K562 (cell line): ENCODE data around the gene MBD5. TPM values are rescaled to one million over a fixed set of nuclear protein-coding genes. Genes with fewer than 3 reads are reported as not detected.

Source experiments
- ATF3 ChIP-seq, 2 experiments: fragments of 450-650 bp in 1 of 2; sonication (generic) in 1 of 2; formaldehyde crosslinking in 1 of 2; IDR thresholded peaks in 1 of 2; conservative IDR thresholded peaks in 1 of 2; 2 replicates each; pipeline versions ENCODE4 v1.6.1 to v1.8.1; 2016 to 2023; ENCODE audit warnings: mild to moderate bottlenecking in 2 of 2, moderate library complexity in 2 of 2, inconsistent platforms in 1 of 2, missing genetic modification reagents in 1 of 2
- BACH1 ChIP-seq: fragments of 200-800 bp; sonication (Bioruptor generic); IDR thresholded peaks from 2 replicates; pipeline ENCODE4 v1.6.1; 2016; ENCODE audit warnings: missing genetic modification characterization, missing compliant biosample characterization
- BHLHE40 ChIP-seq: IDR thresholded peaks from 2 replicates; pipeline ENCODE4 v1.6.1; 2011; ENCODE audit warnings: low read length, improper control_type of control experiment
- C11orf30 ChIP-seq: fragments of 450-650 bp; IDR thresholded peaks from 2 replicates; pipeline ENCODE4 v1.6.1; 2016; ENCODE audit warnings: low read depth, mild to moderate bottlenecking
- CEBPB ChIP-seq: fragments of 450-650 bp; IDR thresholded peaks from 2 replicates; pipeline ENCODE4 v1.6.1; 2016; ENCODE audit warnings: missing genetic modification characterization, missing compliant biosample characterization
- DMBX1 ChIP-seq: fragments of 250-450 bp; sonication (Bioruptor Pico); IDR thresholded peaks from 2 replicates; pipeline ENCODE4 v1.8.0; 2022; ENCODE audit warnings: inconsistent platforms, mild to moderate bottlenecking, moderate library complexity, borderline replicate concordance
- MAFF ChIP-seq: IDR thresholded peaks from 2 replicates; pipeline ENCODE4 v1.6.1; 2012; ENCODE audit warnings: low read length, improper control_type of control experiment
- MAFG ChIP-seq: fragments of 450-650 bp; conservative IDR thresholded peaks from 2 replicates; pipeline ENCODE4 v1.6.1; 2016; ENCODE audit warnings: missing genetic modification characterization, missing compliant biosample characterization
- MAFK ChIP-seq: IDR thresholded peaks from 2 replicates; pipeline ENCODE4 v1.6.1; 2011; ENCODE audit warnings: low read length, improper control_type of control experiment
- MBD1 ChIP-seq: fragments of 250-450 bp; sonication (Bioruptor Pico); IDR thresholded peaks from 2 replicates; pipeline ENCODE4 v1.8.0; 2022; ENCODE audit warnings: inconsistent platforms
- MLLT1 ChIP-seq, 2 experiments: fragments of 450-650 bp; IDR thresholded peaks; 2 replicates each; pipeline ENCODE4 v1.6.1; 2016
- NFIC ChIP-seq: fragments of 450-650 bp; IDR thresholded peaks from 2 replicates; pipeline ENCODE4 v1.6.1; 2017; ENCODE audit warnings: mild to moderate bottlenecking, inconsistent platforms
- PTBP1 ChIP-seq: fragments of 200-400 bp; formaldehyde crosslinking; IDR thresholded peaks from 2 replicates; pipeline ENCODE4 v1.6.1; 2017; ENCODE audit warnings: low read depth, low read length
- SOX6 ChIP-seq: fragments of 450-650 bp; IDR thresholded peaks from 2 replicates; pipeline ENCODE4 v1.6.1; 2014; ENCODE audit warnings: mild to moderate bottlenecking
- TRIM28 ChIP-seq: fragments of 450-650 bp; IDR thresholded peaks from 2 replicates; pipeline ENCODE4 v1.6.1; 2017
- TSHZ1 ChIP-seq: fragments of 250-450 bp; sonication (Bioruptor Pico); IDR thresholded peaks from 2 replicates; pipeline ENCODE4 v1.4.0; 2020; ENCODE audit warnings: mild to moderate bottlenecking, moderate library complexity
- ZNF316 ChIP-seq: fragments of 450-650 bp; IDR thresholded peaks from 2 replicates; pipeline ENCODE4 v1.6.1; 2016
- polyA plus RNA-seq, 8 experiments: library from polyadenylated mRNA; depleted of rRNA in 4 of 8; stranded (reverse) in 5 of 8; unstranded in 3 of 8; fragments of >200 nt; fragmentation: Nextera tagmentation in 2 of 8; fragmentation: Illumina TruSeq in 1 of 8; extraction: Ambion mirVana in 2 of 8; extraction: Trizol in 1 of 8; gene quantifications; 2 replicates each; pipeline versions ENCODE4 v1.2.1 to v1.2.3, GENCODE V29; 2011 to 2014; ENCODE audit warnings: inconsistent platforms in 1 of 8, missing spikeins in 1 of 8
- total RNA-seq, 7 experiments: library from RNA; depleted of rRNA in 6 of 7; stranded (reverse); fragments of >200 nt in 6 of 7; fragmentation: Illumina TruSeq in 2 of 7; extraction: Trizol in 2 of 7; gene quantifications; 2 replicates each; pipeline versions ENCODE4 v1.2.1 to v1.2.3, GENCODE V29; 2011 to 2021; ENCODE audit warnings: low replicate concordance in 1 of 7

Gene MBD5
- total and polyA plus RNA-seq, 9 of the 15 experiments (the other 6 are each of a cell fraction or from before 2014, with no cell fraction given), result 3.4 to 14.5 (median 9.0) TPM

GRCh38 chr2:148259674-148260073, 238.8 kb downstream of the MBD5 start (continued):
- TF ChIP-seq MLLT1 (IDR thresholded peaks at IDR 0.05) (no peak), SOX6 (peak; percentile 61), NFIC (peak; percentile 46), PTBP1 (no peak), MAFK (peak; percentile 26; the same call in 1 of the 2 replicates), C11orf30 (peak; percentile 42; the same call in 1 of the 2 replicates), MBD1 (CRISPR knock-in tag) (no peak), TRIM28 (no peak), ZNF316 (peak; percentile 62), ATF3 (IDR thresholded peaks at IDR 0.05) (peak; percentile 45; the same call in 1 of the 2 replicates), ATF3 (CRISPR knock-in tag; conservative IDR thresholded peaks at IDR 0.05) (no peak), DMBX1 (CRISPR knock-in tag) (no peak), TSHZ1 (CRISPR knock-in tag) (no peak), BHLHE40 (0 out of 2 replicates have a peak, but pooled peaks have one; percentile 40), BACH1 (peak; percentile 89), MAFF (peak; percentile 34; the same call in 1 of the 2 replicates), MAFG (tag) (peak; percentile 85), CEBPB (tag) (peak; percentile 78)
